OCI-M2 (cell line): Measurements from ENCODE around the gene CGA.
"Not testable (repeated sequence)": the region's sequence is repeated elsewhere in the genome, so short reads cannot be mapped to it uniquely, and the experiment has no call there.

Experiments used
- DNase-seq: peaks from one replicate; lab custom pipeline; 2025; ENCODE audit not compliant: unreplicated experiment; lab: John Stamatoyannopoulos, UW

The CGA gene

GRCh38 chr6:87095087-87095509 lies at the start of gene CGA:
Gene CGA, minus strand, starts transcription at chr6:87095106. Its CDS starts 6,906 bp downstream, at chr6:87088200.
- DNase-seq: no peak

GRCh38 chr6:87139927-87140326 lies 45.0 kb upstream of the CGA start:
- DNase-seq: not testable (repeated sequence)

- DNase-seq: no peak
These were observed 44.3 kb upstream of the CGA start for GRCh38 chr6:87139236-87139635.

GRCh38 chr6:87136963-87137362 lies 42.1 kb upstream of the CGA start:
- DNase-seq: no peak

- no peak for DNase-seq
These were observed 32.8 kb upstream of the CGA start for GRCh38 chr6:87127737-87128136.

GRCh38 chr6:87126501-87126900 lies 31.6 kb upstream of the CGA start:
- no peak for DNase-seq

- DNase-seq: no peak
These were observed 29.2 kb upstream of the CGA start for GRCh38 chr6:87124074-87124473.

- DNase-seq: no peak
These were observed 27.6 kb upstream of the CGA start for GRCh38 chr6:87122477-87122876.

GRCh38 chr6:87118054-87118453 lies 23.1 kb upstream of the CGA start:
- DNase-seq: no peak

GRCh38 chr6:87116922-87117321 lies 22.0 kb upstream of the CGA start:
- DNase-seq: no peak

- DNase-seq: no peak
These were observed 20.7 kb upstream of the CGA start for GRCh38 chr6:87115402-87116135.

- no peak for DNase-seq
These were observed 15.7 kb upstream of the CGA start for GRCh38 chr6:87110636-87111035.

GRCh38 chr6:87105823-87106222 lies 10.9 kb upstream of the CGA start:
- DNase-seq: no peak

GRCh38 chr6:87104667-87105066 lies 9.8 kb upstream of the CGA start:
- DNase-seq: no peak

GRCh38 chr6:87103977-87104601 lies 9.2 kb upstream of the CGA start:
- DNase-seq: no peak

- DNase-seq: no peak
These were observed 7.3 kb upstream of the CGA start for GRCh38 chr6:87102151-87102621.

- DNase-seq: no peak
These were observed 6.2 kb upstream of the CGA start for GRCh38 chr6:87101067-87101466.

GRCh38 chr6:87100216-87100615 lies 5.3 kb upstream of the CGA start:
- no peak for DNase-seq

GRCh38 chr6:87099472-87099871 lies 4.6 kb upstream of the CGA start:
- no peak for DNase-seq

- no peak for DNase-seq
These were observed 330 bp downstream of the CGA start for GRCh38 chr6:87094576-87094975.

- no peak for DNase-seq
These were observed 1.3 kb downstream of the CGA start for GRCh38 chr6:87093651-87094050.

GRCh38 chr6:87093199-87093598 lies 1.7 kb downstream of the CGA start:
- DNase-seq: no peak

- DNase-seq: no peak
These were observed 2.5 kb downstream of the CGA start for GRCh38 chr6:87092435-87092834.
